Fibroblast of skin of left quadriceps (primary cell): ENCODE measurements around the gene SPOCD1.
A peak's percentile ranks its signal among the peaks of the same experiment; 100 is the strongest.

Experiments
- DNase-seq, 2 experiments: peaks; one replicate each; pipeline ENCODE4 v3.0.0-alpha.2; 2013; ENCODE audit warnings: low read depth in 2 of 2

The SPOCD1 gene

GRCh38 chr1:31771891-31772668, 43.7 kb downstream of the SPOCD1 start:
- DNase-seq: no peak

- no peak for DNase-seq
These were observed 46.0 kb downstream of the SPOCD1 start for GRCh38 chr1:31769720-31770390.

DNA sequence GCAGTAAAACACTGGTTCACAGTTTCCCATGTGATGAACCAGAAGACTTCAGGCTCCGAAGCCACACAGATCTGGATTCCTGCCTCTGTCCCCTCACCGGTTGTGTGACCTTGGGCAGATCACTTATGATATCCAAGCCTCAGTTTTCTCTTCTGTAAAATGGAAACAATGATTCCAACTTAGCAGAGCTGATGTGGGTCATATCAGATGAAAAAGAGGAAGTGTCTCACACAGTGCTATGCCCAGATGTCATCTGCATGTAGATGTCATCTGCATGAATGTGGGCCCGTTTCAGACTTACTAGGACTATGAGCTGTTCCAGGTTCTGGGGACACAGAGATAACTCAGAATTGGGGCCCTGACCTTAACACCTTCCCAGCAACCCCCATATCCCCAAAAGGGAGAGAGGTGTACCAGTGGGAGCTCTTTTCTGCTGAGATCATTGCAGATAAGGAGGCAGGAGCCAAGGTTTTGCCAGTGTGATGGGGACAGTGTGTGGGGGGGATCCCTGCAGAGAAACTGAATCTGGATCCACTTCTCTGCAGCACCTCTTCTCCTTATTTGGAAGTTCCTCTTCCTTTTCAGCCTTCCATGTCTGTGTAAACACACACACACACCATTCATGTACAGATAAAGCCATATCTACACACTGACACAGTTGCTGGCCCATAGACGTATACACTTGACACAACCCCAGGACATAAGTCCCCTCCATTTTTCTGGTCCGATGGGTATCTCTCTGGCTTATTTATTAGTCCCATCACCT, 46.7 kb downstream of the SPOCD1 start:
- DNase-seq: no peak

- DNase-seq: no peak
These were observed 47.4 kb downstream of the SPOCD1 start for GRCh38 chr1:31768407-31768907.

DNA sequence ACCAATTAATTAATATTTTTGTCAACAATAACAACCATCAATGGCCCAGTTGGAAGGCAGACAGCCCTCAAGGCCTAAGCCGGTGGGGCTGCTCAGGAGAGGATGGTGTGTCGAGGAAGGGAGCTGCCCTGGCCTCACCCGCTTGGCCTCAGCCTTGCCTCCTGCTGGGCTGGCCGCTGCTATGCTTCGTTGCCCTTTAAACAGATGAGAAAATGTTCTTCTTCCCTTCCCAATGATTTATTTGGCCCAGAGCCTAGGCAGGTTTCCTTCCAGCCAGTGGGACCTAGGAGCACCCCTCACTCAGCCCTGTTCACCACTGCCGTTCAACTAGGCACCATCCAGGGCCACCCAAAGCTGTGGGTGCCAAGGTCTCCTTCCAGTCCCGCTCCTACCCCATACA, 48.6 kb downstream of the SPOCD1 start:
- DNase-seq: no peak

GRCh38 chr1:31765516-31765915, 50.3 kb downstream of the SPOCD1 start:
- DNase-seq: no peak

GRCh38 chr1:31765041-31765467, 50.8 kb downstream of the SPOCD1 start:
- no peak for DNase-seq

- DNase-seq: no peak
These were observed 51.3 kb downstream of the SPOCD1 start, which contains the start of gene ADGRB2 for GRCh38 chr1:31764312-31765040. Gene ADGRB2 (minus strand): TSS chr1:31764340. CDS start chr1:31757221, 7,119 bp downstream.

DNA sequence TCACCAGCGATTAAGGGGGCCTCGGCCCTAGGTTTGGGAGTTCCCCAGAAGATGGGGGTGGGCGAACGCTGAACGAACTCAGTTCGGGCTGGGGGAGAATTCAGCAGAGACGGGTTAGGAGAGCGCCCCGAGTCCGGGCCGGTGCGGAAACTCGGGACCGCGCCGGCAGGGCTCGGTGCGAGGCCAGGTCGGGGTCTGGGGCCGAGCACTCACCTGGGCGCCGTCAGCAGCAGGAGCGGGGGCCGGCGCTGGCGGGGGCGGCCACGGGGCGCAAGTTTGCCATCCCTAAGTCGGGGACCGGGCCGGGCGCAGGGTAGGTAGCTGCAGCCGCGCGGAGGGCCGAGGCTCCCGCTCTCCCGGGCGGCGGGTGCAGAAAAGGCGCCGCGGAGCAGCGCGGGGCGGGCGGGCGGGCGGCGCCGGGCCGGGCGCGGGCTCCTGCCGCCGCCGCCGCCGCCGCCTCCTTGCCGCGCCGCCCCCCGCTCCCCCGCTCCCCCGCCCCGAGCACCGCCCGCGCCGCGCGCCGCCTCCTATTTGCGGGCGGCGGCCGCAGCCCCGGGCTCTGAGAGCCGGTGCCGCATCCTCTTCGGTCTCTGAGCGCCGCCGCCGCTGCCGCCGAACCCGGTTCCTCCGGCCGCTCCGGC, 52.0 kb downstream of the SPOCD1 start:
- DNase-seq: no peak

GRCh38 chr1:31762726-31763670, 52.8 kb downstream of the SPOCD1 start:
- no peak for DNase-seq

DNA sequence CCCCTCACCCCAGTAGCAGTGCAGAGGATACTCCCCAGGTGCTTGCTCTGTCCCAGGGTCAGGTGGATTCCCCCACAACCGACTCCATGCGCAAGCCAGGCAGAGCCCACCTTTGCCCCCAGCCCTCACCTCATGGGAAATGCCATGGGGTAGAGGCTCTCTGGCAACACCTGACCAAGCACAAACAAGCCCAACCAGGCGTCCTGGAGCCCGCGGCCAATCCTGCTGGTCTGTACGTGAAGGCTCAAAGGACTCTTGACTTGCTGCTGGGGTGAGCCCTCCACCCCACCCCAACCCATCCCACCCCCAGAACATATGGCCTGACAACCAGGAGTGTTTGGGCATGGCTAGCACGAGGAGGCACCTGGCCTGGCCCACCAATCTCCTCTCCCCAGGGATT, 53.5 kb downstream of the SPOCD1 start:
- no peak for DNase-seq

- peak; percentile 34 to 42 for DNase-seq
These were observed 53.9 kb downstream of the SPOCD1 start for GRCh38 chr1:31761883-31762282.

GRCh38 chr1:31760471-31761470, 55.1 kb downstream of the SPOCD1 start:
- no peak for DNase-seq

GRCh38 chr1:31759298-31760023, 56.4 kb downstream of the SPOCD1 start:
- no peak for DNase-seq

GRCh38 chr1:31758823-31759222, 57.0 kb downstream of the SPOCD1 start:
- no peak for DNase-seq

- DNase-seq: no peak
These were observed 57.8 kb downstream of the SPOCD1 start for GRCh38 chr1:31757989-31758388.

DNA sequence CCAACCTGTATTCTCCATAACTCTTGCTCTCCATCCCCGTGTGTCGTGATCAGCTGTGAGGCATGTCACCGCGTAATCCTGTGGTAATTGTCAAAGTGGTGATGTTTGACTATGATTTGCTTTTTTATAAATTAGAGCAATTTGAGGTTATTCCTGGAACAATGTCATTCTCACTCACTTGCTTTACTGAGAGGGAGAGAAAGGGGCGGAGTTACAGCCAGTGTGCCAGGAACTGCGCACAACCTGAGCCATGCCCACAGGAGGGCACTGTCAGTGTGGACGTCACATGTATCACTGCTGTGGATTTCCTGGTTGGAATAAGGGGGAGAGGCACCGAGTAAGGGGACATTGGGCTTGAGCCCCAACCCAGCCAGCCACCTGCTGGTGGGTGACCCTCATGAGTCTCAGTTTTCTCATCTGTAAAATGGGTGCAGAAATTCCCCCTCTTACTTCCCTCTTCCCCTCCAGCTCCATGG, 58.6 kb downstream of the SPOCD1 start:
- DNase-seq: no peak

GRCh38 chr1:31756578-31756977, 59.2 kb downstream of the SPOCD1 start:
- DNase-seq: no peak
